A549 (cell line): ENCODE data around the gene ADAMTS10. TPM values are rescaled to one million over a fixed set of nuclear protein-coding genes. Genes with fewer than 3 reads are reported as not detected.
"Not testable (repeated sequence)": the region's sequence is repeated elsewhere in the genome, so short reads cannot be mapped to it uniquely, and the experiment has no call there.

Experiments
- ATAC-seq, 2 experiments: fragments of 200-7000 bp in 1 of 2; fragments of >200 bp in 1 of 2; cut with Nextera tagmentation in 1 of 2; cut with Tn5 transposase in 1 of 2; 3 replicates each; pipeline versions ENCODE4 v1.8.0 to v1.9.1; 2018 to 2020; ENCODE audit warnings: mild to moderate bottlenecking in 1 of 2, moderate library complexity in 1 of 2
- CTCF ChIA-PET: fragments of 300-600 bp; sonication (Branson Sonifier 250); formaldehyde crosslinking; extraction: SDS; loops from one replicate; lab custom pipeline; 2021; ENCODE audit warnings: antibody characterized with exemption, inconsistent platforms; lab: Yijun Ruan, JAX
- POLR2A ChIA-PET: fragments of 350-600 bp; formaldehyde crosslinking; extraction: SDS; loops from one replicate; lab custom pipeline; 2021; ENCODE audit warnings: antibody characterized with exemption, inconsistent platforms; lab: Yijun Ruan, JAX
- DNase-seq, 2 experiments: peaks; one replicate each; pipeline versions ENCODE4 v3.0.0 to v3.0.0-alpha.2; 2011 to 2016; ENCODE audit warnings: low read depth in 1 of 2, low spot score in 1 of 2
- FAIRE-seq: peaks from 2 replicates; lab custom pipeline; 2011; peaks lifted over from hg19 to GRCh38; lab: Jason Lieb, UNC
- H3K27ac ChIP-seq, 2 experiments: fragments of >200 bp; sonication (Bioruptor Twin); formaldehyde crosslinking; 3 replicates each; pipeline ENCODE4 v1.5.1; 2016 to 2017
- H3K4me1 ChIP-seq: fragments of >200 bp; sonication (Bioruptor Twin); formaldehyde crosslinking; 3 replicates; pipeline ENCODE4 v1.6.1; 2016
- H3K4me2 ChIP-seq: fragments of >200 bp; sonication (Bioruptor Twin); formaldehyde crosslinking; 3 replicates; pipeline ENCODE4 v1.6.1; 2016
- H3K4me3 ChIP-seq: fragments of >200 bp; sonication (Bioruptor Twin); formaldehyde crosslinking; 3 replicates; pipeline ENCODE4 v1.5.1; 2016
- H3K9me3 ChIP-seq: fragments of >200 bp; sonication (Bioruptor Twin); formaldehyde crosslinking; 3 replicates; pipeline ENCODE4 v1.6.1; 2016
- ATOH8 ChIP-seq: fragments of 250-450 bp; sonication (Bioruptor Pico); IDR thresholded peaks from 2 replicates; pipeline ENCODE4 v1.5.0; 2020; ENCODE audit warnings: low read depth, mild to moderate bottlenecking, moderate library complexity
- BHLHE40 ChIP-seq: IDR thresholded peaks from 2 replicates; pipeline ENCODE4 v1.6.1; 2012; ENCODE audit warnings: low read depth, low read length, inconsistent platforms
- CBX2 ChIP-seq: fragments of 200-600 bp; sonication (generic); IDR thresholded peaks from 2 replicates; pipeline ENCODE4 v1.6.1; 2016; ENCODE audit warnings: low read depth, mild to moderate bottlenecking, borderline replicate concordance
- CEBPB ChIP-seq, 2 experiments: fragments of >200 bp in 1 of 2; sonication (Bioruptor Twin) in 1 of 2; formaldehyde crosslinking in 1 of 2; IDR thresholded peaks; 2 replicates each; pipeline ENCODE4 v1.6.1; 2012 to 2016
- CHD2 ChIP-seq: fragments of 150-350 bp; IDR thresholded peaks from 2 replicates; pipeline ENCODE4 v1.6.1; 2014; ENCODE audit warnings: low read length; ENCODE audit not compliant: partially characterized antibody
- CHD4 ChIP-seq: fragments of 200-600 bp; sonication (generic); IDR thresholded peaks from 2 replicates; pipeline ENCODE4 v1.6.1; 2016; ENCODE audit warnings: antibody characterized with exemption, mild to moderate bottlenecking, borderline replicate concordance
- EHF ChIP-seq: fragments of 250-450 bp; sonication (Bioruptor Pico); IDR thresholded peaks from 2 replicates; pipeline ENCODE4 v1.5.0; 2020; ENCODE audit warnings: mild to moderate bottlenecking
- EP300 ChIP-seq, 2 experiments: fragments of >200 bp; sonication (Bioruptor Twin); formaldehyde crosslinking; IDR thresholded peaks; 2 replicates in 1 of 2; 3 replicates in 1 of 2; pipeline ENCODE4 v1.6.1; 2016 to 2017
- ESRRA ChIP-seq: fragments of 150-350 bp; IDR thresholded peaks from 2 replicates; pipeline ENCODE4 v1.6.1; 2014; ENCODE audit warnings: mild to moderate bottlenecking, low read length, borderline replicate concordance
- FOSL2 ChIP-seq, 2 experiments: fragments of 450-650 bp in 1 of 2; fragments of >200 bp in 1 of 2; sonication (Bioruptor Twin) in 1 of 2; formaldehyde crosslinking; IDR thresholded peaks; 2 replicates each; pipeline versions ENCODE4 v1.5.0 to v1.6.1; 2016 to 2020; ENCODE audit warnings: mild to moderate bottlenecking in 1 of 2, moderate library complexity in 1 of 2
- FOXS1 ChIP-seq: fragments of 250-450 bp; sonication (Bioruptor Pico); IDR thresholded peaks from 2 replicates; pipeline ENCODE4 v1.5.0; 2020; ENCODE audit warnings: mild to moderate bottlenecking, moderate library complexity
- GATA3 ChIP-seq: IDR thresholded peaks from 2 replicates; pipeline ENCODE4 v1.6.1; 2012; ENCODE audit warnings: borderline replicate concordance
- HDAC2 ChIP-seq: fragments of 200-600 bp; sonication (generic); IDR thresholded peaks from 2 replicates; pipeline ENCODE4 v1.6.1; 2016
- HES2 ChIP-seq: fragments of >200 bp; sonication (Bioruptor Twin); formaldehyde crosslinking; IDR thresholded peaks from 2 replicates; pipeline ENCODE4 v1.6.1; 2016
- HOXA7 ChIP-seq: fragments of 250-450 bp; sonication (Bioruptor Pico); IDR thresholded peaks from 2 replicates; pipeline ENCODE4 v1.5.0; 2020; ENCODE audit warnings: mild to moderate bottlenecking, moderate library complexity
- HOXB13 ChIP-seq: fragments of 250-450 bp; sonication (Bioruptor Pico); IDR thresholded peaks from 2 replicates; pipeline ENCODE4 v1.5.0; 2020; ENCODE audit warnings: low read depth, mild to moderate bottlenecking, moderate library complexity
- HOXB5 ChIP-seq: fragments of 250-450 bp; sonication (Bioruptor Pico); IDR thresholded peaks from 2 replicates; pipeline ENCODE4 v1.5.0; 2020; ENCODE audit warnings: mild to moderate bottlenecking, moderate library complexity
- JUN ChIP-seq, 2 experiments: fragments of >200 bp; sonication (Bioruptor Twin); formaldehyde crosslinking; IDR thresholded peaks; 2 replicates in 1 of 2; 3 replicates in 1 of 2; pipeline ENCODE4 v1.6.1; 2016 to 2017
- JUNB ChIP-seq: fragments of >200 bp; sonication (Bioruptor Twin); formaldehyde crosslinking; IDR thresholded peaks from 2 replicates; pipeline ENCODE4 v1.6.1; 2016
- MAX ChIP-seq: IDR thresholded peaks from 2 replicates; pipeline ENCODE4 v1.6.1; 2012
- MAZ ChIP-seq: fragments of 150-350 bp; IDR thresholded peaks from 2 replicates; pipeline ENCODE4 v1.6.1; 2014; ENCODE audit warnings: antibody characterized with exemption, low read depth, low read length, borderline replicate concordance
- MYC ChIP-seq: IDR thresholded peaks from 2 replicates; pipeline ENCODE4 v1.6.1; 2012; ENCODE audit warnings: mild to moderate bottlenecking, inconsistent platforms, low read length, improper control_type of control experiment, borderline replicate concordance
- NPAS2 ChIP-seq: fragments of 250-450 bp; sonication (Bioruptor Pico); IDR thresholded peaks from 2 replicates; pipeline ENCODE4 v1.8.0; 2022; ENCODE audit warnings: mild to moderate bottlenecking, moderate library complexity, borderline replicate concordance
- PHF8 ChIP-seq: fragments of 200-600 bp; sonication (generic); IDR thresholded peaks from 2 replicates; pipeline ENCODE4 v1.6.1; 2016; ENCODE audit warnings: low read depth, mild to moderate bottlenecking, antibody characterized with exemption, moderate library complexity, borderline replicate concordance
- POLR2A ChIP-seq: IDR thresholded peaks from 2 replicates; pipeline ENCODE4 v1.6.1; 2012; ENCODE audit warnings: mild to moderate bottlenecking, low read length
- RAD21 ChIP-seq, 2 experiments: fragments of >200 bp in 1 of 2; sonication (Bioruptor Twin) in 1 of 2; formaldehyde crosslinking in 1 of 2; IDR thresholded peaks in 1 of 2; conservative IDR thresholded peaks in 1 of 2; 2 replicates in 1 of 2; 3 replicates in 1 of 2; pipeline ENCODE4 v1.6.1; 2012 to 2018; ENCODE audit warnings: inconsistent platforms in 1 of 2
- RCOR1 ChIP-seq: fragments of 150-350 bp; IDR thresholded peaks from 2 replicates; pipeline ENCODE4 v1.6.1; 2014; ENCODE audit warnings: antibody characterized with exemption, low read length, low read depth
- TP53 ChIP-seq: fragments of 250-450 bp; sonication (Bioruptor Pico); IDR thresholded peaks from 2 replicates; pipeline ENCODE4 v1.5.0; 2021; ENCODE audit warnings: mild to moderate bottlenecking, moderate library complexity
- ZNF302 ChIP-seq: fragments of 250-450 bp; sonication (Bioruptor Pico); IDR thresholded peaks from 2 replicates; pipeline ENCODE4 v1.9.0; 2021; ENCODE audit warnings: inconsistent platforms, mild to moderate bottlenecking, moderate library complexity
- WGBS: methylation state at CpG from one replicate; pipeline ENCODE4 v1.1.6; 2017; ENCODE audit errors: missing lambda C conversion rate; 5-methylcytosine and 5-hydroxymethylcytosine counted together
- polyA plus RNA-seq, 4 experiments: library from polyadenylated mRNA; depleted of rRNA in 3 of 4; stranded (reverse); fragments of >200 nt; fragmentation: RNase III in 1 of 4; extraction: RNeasy Plus Mini Kit Qiagen cat#74134 plus additional on column Dnase treatment in 1 of 4; gene quantifications; 2 replicates in 3 of 4; 3 replicates in 1 of 4; pipeline ENCODE4 v1.2.3, GENCODE V29; 2011 to 2017

The ADAMTS10 gene
- polyA plus RNA-seq, 2 of the 4 experiments (the other 2 are of a cell fraction) = 26.7 to 49.3 TPM

GRCh38 chr19:8638078-8638619 lies 27.6 kb upstream of the ADAMTS10 start (continued):
- TF ChIP-seq ESRRA (no peak), POLR2A (no peak), CEBPB (IDR thresholded peaks at IDR 0.05) (peak; percentile 82 to 92), MAX (peak; percentile 89), EHF (CRISPR knock-in tag) (peak; percentile 86), NPAS2 (CRISPR knock-in tag) (peak; percentile 40; the same call in 1 of the 2 replicates), RAD21 (conservative IDR thresholded peaks at IDR 0.05 in 1 of 2, IDR thresholded peaks at IDR 0.05 in 1 of 2) (peak in 1 of 2 experiments; percentile 51; a peak in 2 of 5 replicates), JUN (IDR thresholded peaks at IDR 0.05) (peak; percentile 79 to 91; a peak in 4 of 5 replicates), HOXB13 (CRISPR knock-in tag) (peak; percentile 85), RCOR1 (no peak), TP53 (CRISPR knock-in tag) (no peak), JUNB (peak; percentile 62; the same call in 1 of the 2 replicates)

GRCh38 chr19:8637070-8637469 lies 26.6 kb upstream of the ADAMTS10 start:
- FAIRE-seq, H3K4me3 ChIP-seq, DNase-seq, H3K4me2 ChIP-seq, POLR2A ChIA-PET, ATAC-seq: not testable (repeated sequence)
- peaks cover 13% of the 10 kb centered on the region for H3K9me3 ChIP-seq
- H3K27ac ChIP-seq = peak overlapping the region; percentile 94 to 98
- peaks cover 76% of the 10 kb centered on the region for H3K4me1 ChIP-seq
- WGBS = 65% methylated on average over 4 of the region's 4 CpGs
- CTCF ChIA-PET = interaction anchor here (1.0 to 3.0 kb wide), 4 partner anchors 18 to 57 kb away, joined by 3 to 7 read pairs (median 4); no protein-coding TSS in a partner anchor

GRCh38 chr19:8635422-8635821 lies 24.9 kb upstream of the ADAMTS10 start:
- whole genome bisulfite sequencing = 3% methylated on average over 8 of the region's 8 CpGs
- CTCF ChIA-PET = interaction anchor here (3.0 kb wide), 1 partner anchor 20 kb away, joined by 7 read pairs; no protein-coding TSS in a partner anchor
- Histone ChIP-seq H3K9me3 (no peaks in the 10 kb centered on the region), H3K4me1 (peaks cover 85% of the 10 kb centered on the region), H3K27ac (peak overlapping the region; percentile 94 to 98), H3K4me2 (peak overlapping the region; percentile 37), H3K4me3 (no peak overlapping the region)
- POLR2A ChIA-PET = no interaction called here
- TF ChIP-seq EP300 (IDR thresholded peaks at IDR 0.05) (peak; percentile 58 to 63; a peak in 2 of 5 replicates), JUN (IDR thresholded peaks at IDR 0.05) (peak; percentile 40 to 58; a peak in 2 of 5 replicates), HOXB5 (CRISPR knock-in tag) (no peak), CHD2 (no peak), FOXS1 (CRISPR knock-in tag) (no peak), MYC (no peak), CEBPB (IDR thresholded peaks at IDR 0.05) (peak in 1 of 2 experiments; percentile 54; a peak in 1 of 4 replicates), BHLHE40 (peak; percentile 85), JUNB (peak; percentile 73), GATA3 (peak; percentile 89), FOSL2 (IDR thresholded peaks at IDR 0.05) (peak; percentile 57), FOSL2 (CRISPR knock-in tag; IDR thresholded peaks at IDR 0.05) (peak; percentile 94), MAX (peak; percentile 75)
- ATAC-seq = peak in 1 of 2 experiments; percentile 2; a peak in 1 of 6 replicates
- peak in 1 of 2 experiments; percentile 87 for DNase-seq
- peak; percentile 84 for FAIRE-seq

- 0% methylated on average over 4 of the region's 11 CpGs for WGBS
- 0 out of 3 replicates have a peak, but pooled peaks cover 5% of the 10 kb centered on the region for H3K9me3 ChIP-seq
- H3K4me1 ChIP-seq = peaks cover 57% of the 10 kb centered on the region
- FAIRE-seq (no peak), ATAC-seq (peak; percentile 90 to 94), DNase-seq (peak; percentile 61 to 95)
- no peak overlapping the region for H3K4me3 ChIP-seq
- peak overlapping the region; percentile 94 to 98 for H3K27ac ChIP-seq
- peak overlapping the region; percentile 60 for H3K4me2 ChIP-seq
- POLR2A ChIA-PET = no interaction called here
- CTCF ChIA-PET = interaction anchor here (0.7 to 3.8 kb wide), 4 partner anchors 11 to 52 kb away, joined by 3 to 19 read pairs (median 4); no protein-coding TSS in a partner anchor
- TF ChIP-seq HOXB13 (CRISPR knock-in tag) = no peak
- TF ChIP-seq CHD4 = no peak
- TF ChIP-seq MAZ = no peak
- TF ChIP-seq JUNB = peak; percentile 52; the same call in 1 of the 2 replicates
- no peak for TF ChIP-seq HES2
- no peak for TF ChIP-seq PHF8
- no peak for TF ChIP-seq ZNF302
- TF ChIP-seq HOXA7 = no peak
- no peak for TF ChIP-seq CBX2
- peak in 1 of 2 experiments; percentile 19; a peak in 2 of 5 replicates for TF ChIP-seq RAD21 (conservative IDR thresholded peaks at IDR 0.05 in 1 of 2, IDR thresholded peaks at IDR 0.05 in 1 of 2)
- TF ChIP-seq HDAC2 = no peak
- no peak for TF ChIP-seq ATOH8 (CRISPR knock-in tag)
- no peak for TF ChIP-seq ESRRA
These were observed 20.9 kb upstream of the ADAMTS10 start for GRCh38 chr19:8631425-8631819.
